H1 (cell line): ENCODE data around the gene TNFRSF1A. TPM values are rescaled to one million over a fixed set of nuclear protein-coding genes. Genes with fewer than 3 reads are reported as not detected.

Source experiments
- CTCF ChIA-PET: fragments of 300-600 bp; sonication (Branson Sonifier 250); formaldehyde crosslinking; loops from one replicate; lab custom pipeline; 2021; ENCODE audit not compliant: partially characterized antibody; lab: Charles Lee
- POLR2A ChIA-PET: fragments of 300-600 bp; sonication (Branson Sonifier 250); formaldehyde crosslinking; loops from one replicate; lab custom pipeline; 2021; ENCODE audit warnings: inconsistent platforms; ENCODE audit not compliant: partially characterized antibody; lab: Charles Lee
- DNase-seq, 2 experiments: peaks; one replicate each; pipeline versions ENCODE4 v3.0.0 to v3.0.0-alpha.2; 2010 to 2022; ENCODE audit warnings: low spot score in 2 of 2, low read depth in 1 of 2, mixed read lengths in 1 of 2
- FAIRE-seq: peaks from 2 replicates; lab custom pipeline; 2011; peaks lifted over from hg19 to GRCh38; lab: Jason Lieb, UNC
- H2AFZ ChIP-seq: 2 replicates; pipeline ENCODE4 v1.8.1; 2012; ENCODE audit warnings: low read length, inconsistent platforms
- H2AK5ac ChIP-seq: 2 replicates; pipeline ENCODE4 v1.6.1; 2013; ENCODE audit warnings: low read depth, low read length
- H2BK120ac ChIP-seq: replicated peaks from 2 replicates; pipeline ENCODE3; 2013; ENCODE audit warnings: low read depth, low read length, inconsistent platforms
- H2BK12ac ChIP-seq: 2 replicates; pipeline ENCODE4 v1.6.1; 2013; ENCODE audit warnings: low read depth, low read length
- H2BK15ac ChIP-seq: 2 replicates; pipeline ENCODE4 v1.6.1; 2013; ENCODE audit warnings: low read length
- H2BK20ac ChIP-seq: 2 replicates; pipeline ENCODE4 v1.6.1; 2013; ENCODE audit warnings: low read length
- H2BK5ac ChIP-seq: 2 replicates; pipeline ENCODE4 v1.6.1; 2013; ENCODE audit warnings: low read depth, low read length
- H3K14ac ChIP-seq: 2 replicates; pipeline ENCODE4 v1.6.1; 2013; ENCODE audit warnings: inconsistent platforms; ENCODE audit not compliant: insufficient read length
- H3K18ac ChIP-seq: 2 replicates; pipeline ENCODE4 v1.6.1; 2013; ENCODE audit warnings: low read length; ENCODE audit errors: extremely low read depth
- H3K23ac ChIP-seq: 2 replicates; pipeline ENCODE4 v1.6.1; 2013; ENCODE audit warnings: inconsistent platforms; ENCODE audit not compliant: insufficient read length
- H3K23me2 ChIP-seq: 2 replicates; pipeline ENCODE4 v1.6.1; 2013; ENCODE audit warnings: low read depth, low read length
- H3K27ac ChIP-seq: 2 replicates; pipeline ENCODE4 v1.6.1; 2011; ENCODE audit warnings: low read depth, low read length, inconsistent platforms
- H3K27me3 ChIP-seq, 4 experiments: replicated peaks in 1 of 4; 1 replicate in 1 of 4; 2 replicates in 3 of 4; pipeline versions ENCODE4 v1.6.1 to v1.8.1; 2011 to 2013; ENCODE audit warnings: low read length in 3 of 4, mild to moderate bottlenecking in 3 of 4, inconsistent platforms in 2 of 4, mixed read lengths in 2 of 4, moderate library complexity in 1 of 4; ENCODE audit not compliant: control insufficient read depth in 3 of 4, insufficient read depth in 3 of 4; ENCODE audit errors: extremely low read depth in 1 of 4
- H3K36me3 ChIP-seq, 4 experiments: 2 replicates each; pipeline versions ENCODE4 v1.6.1 to v1.8.1; 2011 to 2013; ENCODE audit warnings: mild to moderate bottlenecking in 4 of 4, low read length in 3 of 4, moderate library complexity in 2 of 4, control low read depth in 1 of 4, inconsistent platforms in 1 of 4; ENCODE audit not compliant: insufficient read depth in 4 of 4, control insufficient read depth in 2 of 4
- H3K4ac ChIP-seq: replicated peaks from 2 replicates; pipeline ENCODE3; 2013; ENCODE audit warnings: low read length, low read depth, mixed read lengths, inconsistent platforms; ENCODE audit not compliant: insufficient read length
- H3K4me1 ChIP-seq, 4 experiments: replicated peaks in 1 of 4; 1 replicate in 1 of 4; 2 replicates in 3 of 4; pipeline versions ENCODE4 v1.6.1 to v1.8.1; 2011 to 2013; ENCODE audit warnings: low read length in 3 of 4, inconsistent platforms in 2 of 4, mixed read lengths in 1 of 4; ENCODE audit not compliant: insufficient read depth in 4 of 4, control insufficient read depth in 3 of 4
- H3K4me2 ChIP-seq, 2 experiments: 2 replicates each; pipeline versions ENCODE4 v1.6.1 to v1.8.1; 2011 to 2013; ENCODE audit warnings: low read depth in 2 of 2, low read length in 2 of 2, control low read depth in 1 of 2, inconsistent platforms in 1 of 2, mild to moderate bottlenecking in 1 of 2; ENCODE audit not compliant: insufficient read depth in 1 of 2
- H3K4me3 ChIP-seq, 4 experiments: fragments of 200-600, 300-600 bp in 1 of 4; sonication (generic), shearing (Covaris generic), sonication (Bioruptor Twin) in 1 of 4; 2 replicates each; pipeline versions ENCODE4 v1.5.1 to v1.8.1; 2011 to 2016; ENCODE audit warnings: low read length in 4 of 4, low read depth in 3 of 4, control low read depth in 2 of 4, inconsistent platforms in 2 of 4, mild to moderate bottlenecking in 2 of 4, mixed read lengths in 1 of 4, moderate library complexity in 1 of 4; ENCODE audit not compliant: insufficient read depth in 2 of 4; ENCODE audit errors: extremely low read depth in 1 of 4
- H3K56ac ChIP-seq: replicated peaks from 2 replicates; pipeline ENCODE3; 2013; ENCODE audit warnings: low read depth, mild to moderate bottlenecking, mixed read lengths, low read length, inconsistent platforms; ENCODE audit not compliant: insufficient read length
- H3K79me1 ChIP-seq: 2 replicates; pipeline ENCODE4 v1.6.1; 2013; ENCODE audit warnings: low read depth, low read length, control low read depth
- H3K79me2 ChIP-seq, 2 experiments: 2 replicates each; pipeline versions ENCODE4 v1.6.1 to v1.8.1; 2012 to 2013; ENCODE audit warnings: low read length in 2 of 2, mild to moderate bottlenecking in 2 of 2, inconsistent platforms in 1 of 2; ENCODE audit not compliant: insufficient read depth in 2 of 2, control insufficient read depth in 1 of 2
- H3K9ac ChIP-seq, 4 experiments: replicated peaks in 1 of 4; 1 replicate in 1 of 4; 2 replicates in 3 of 4; pipeline versions ENCODE4 v1.6.1 to v1.8.1; 2011 to 2013; ENCODE audit warnings: low read depth in 3 of 4, low read length in 3 of 4, control low read depth in 2 of 4, mild to moderate bottlenecking in 2 of 4, moderate library complexity in 2 of 4, inconsistent platforms in 1 of 4; ENCODE audit errors: extremely low read depth in 1 of 4
- H3K9me3 ChIP-seq, 2 experiments: 2 replicates each; pipeline versions ENCODE4 v1.6.1 to v1.8.1; 2012 to 2013; ENCODE audit warnings: mild to moderate bottlenecking in 2 of 2, moderate library complexity in 2 of 2, control low read depth in 1 of 2, inconsistent platforms in 1 of 2, low read depth in 1 of 2, low read length in 1 of 2, mixed read lengths in 1 of 2; ENCODE audit not compliant: insufficient read depth in 2 of 2
- H4K20me1 ChIP-seq, 2 experiments: replicated peaks in 1 of 2; 2 replicates each; pipeline versions ENCODE3 to v1.8.1; 2011 to 2013; ENCODE audit warnings: inconsistent platforms in 2 of 2, low read length in 2 of 2, mild to moderate bottlenecking in 1 of 2; ENCODE audit not compliant: insufficient read depth in 2 of 2, control insufficient read depth in 1 of 2
- H4K5ac ChIP-seq: 2 replicates; pipeline ENCODE4 v1.6.1; 2013; ENCODE audit warnings: low read length, low read depth, mixed read lengths, inconsistent platforms; ENCODE audit not compliant: insufficient read length
- H4K8ac ChIP-seq: 2 replicates; pipeline ENCODE4 v1.8.0; 2013; ENCODE audit warnings: mild to moderate bottlenecking, moderate library complexity, low read length, inconsistent platforms; ENCODE audit not compliant: insufficient read depth; ENCODE audit errors: extremely low read depth
- H4K91ac ChIP-seq: replicated peaks from 2 replicates; pipeline ENCODE3; 2013; ENCODE audit warnings: low read length, mixed read lengths, inconsistent platforms; ENCODE audit not compliant: insufficient read length
- SIN3A ChIP-seq, 2 experiments: IDR thresholded peaks in 1 of 2; conservative IDR thresholded peaks in 1 of 2; 2 replicates each; pipeline ENCODE4 v1.6.1; 2011 to 2012; ENCODE audit warnings: low read length in 2 of 2, improper control_type of control experiment in 1 of 2, low read depth in 1 of 2, mild to moderate bottlenecking in 1 of 2
- TAF1 ChIP-seq: IDR thresholded peaks from 2 replicates; pipeline ENCODE4 v1.6.1; 2011; ENCODE audit warnings: mild to moderate bottlenecking, low read depth, low read length
- TAF7 ChIP-seq: optimal IDR thresholded peaks from 2 replicates; pipeline ENCODE3; 2011; ENCODE audit warnings: low read depth, mild to moderate bottlenecking, inconsistent platforms, low read length, moderate library complexity, borderline replicate concordance
- YY1 ChIP-seq: IDR thresholded peaks from 2 replicates; pipeline ENCODE4 v1.6.1; 2011; ENCODE audit warnings: low read depth, mild to moderate bottlenecking, low read length
- WGBS, 2 experiments: shearing (Covaris generic) in 1 of 2; methylation state at CpG; one replicate each; pipeline versions ENCODE4 v1.1.6 to v1.1.7; 2013 to 2015; ENCODE audit warnings: low lambda C conversion rate in 2 of 2, mixed read lengths in 2 of 2, inconsistent platforms in 1 of 2, low coverage in 1 of 2, missing lambda C conversion rate in 1 of 2; ENCODE audit not compliant: insufficient replicate concordance in 2 of 2, insufficient coverage in 1 of 2, insufficient read length in 1 of 2; ENCODE audit errors: extremely low coverage in 1 of 2, missing lambda C conversion rate in 1 of 2; 5-methylcytosine and 5-hydroxymethylcytosine counted together
- polyA plus RNA-seq, 7 experiments: library from polyadenylated mRNA; depleted of rRNA in 3 of 7; stranded (reverse) in 5 of 7; unstranded in 2 of 7; fragments of >200 nt in 5 of 7; fragments of 200-250 nt in 2 of 7; gene quantifications; 1 replicate in 5 of 7; 2 replicates in 1 of 7; 4 replicates in 1 of 7; pipeline versions ENCODE4 v1.2.1 to v1.2.3, GENCODE V29; 2011 to 2013; ENCODE audit warnings: missing spikeins in 2 of 7, mixed read lengths in 2 of 7
- total RNA-seq: library from RNA; stranded (reverse); fragmentation: NEBNext Ultra II Directional; extraction: Animal tissue kit (Norgen Biotek cat#: 25700); gene quantifications from 2 replicates; pipeline ENCODE4 v1.2.1, GENCODE V29; 2021

Gene TNFRSF1A
- total and polyA plus RNA-seq, 2 of the 8 experiments (the other 6 are each of a cell fraction or from before 2014, with no cell fraction given) = 28.7 to 42.1 TPM

DNA sequence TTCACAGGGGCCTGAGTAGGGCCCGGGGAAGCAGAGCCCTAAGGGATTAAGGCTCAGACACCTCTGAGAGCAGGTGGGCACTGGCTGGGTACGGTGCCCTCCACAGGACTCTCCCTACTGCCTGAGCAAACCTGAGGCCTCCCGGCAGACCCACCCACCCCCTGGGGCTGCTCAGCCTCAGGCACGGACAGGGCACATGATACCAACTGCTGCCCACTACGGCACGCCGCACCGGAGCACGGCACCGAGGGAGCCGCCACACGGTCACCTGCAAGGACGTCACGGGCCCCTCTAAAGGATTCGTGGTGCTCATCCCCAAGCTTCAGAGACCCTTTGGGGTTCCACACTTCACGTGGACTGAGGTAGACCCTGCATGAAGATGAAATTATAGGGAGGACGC lies 49.1 kb upstream of the TNFRSF1A start:
- Histone ChIP-seq H3K14ac (no peak overlapping the region), H2BK12ac (no peak overlapping the region), H2BK15ac (no peak overlapping the region), H4K91ac (no peak overlapping the region), H3K79me1 (no peaks in the 10 kb centered on the region), H3K23me2 (peaks cover 1% of the 10 kb centered on the region; the same call in 1 of the 2 replicates), H3K18ac (no peak overlapping the region), H3K27me3 (no peaks in the 10 kb centered on the region), H4K20me1 (no peaks in the 10 kb centered on the region), H3K9ac (no peak overlapping the region), H3K4ac (no peak overlapping the region), H3K4me2 (no peak overlapping the region), H3K4me3 (no peak overlapping the region), H4K8ac (no peak overlapping the region), H2AK5ac (no peak overlapping the region), H2BK5ac (no peak overlapping the region), H3K56ac (no peak overlapping the region), H3K27ac (no peak overlapping the region), H3K23ac (no peak overlapping the region), H2AFZ (no peak overlapping the region), H3K9me3 (no peaks in the 10 kb centered on the region), H3K36me3 (no peaks in the 10 kb centered on the region), H2BK120ac (no peak overlapping the region), H4K5ac (no peak overlapping the region), H2BK20ac (no peak overlapping the region), H3K4me1 (peaks cover 0 to 4% (median under 1%) of the 10 kb centered on the region in 4 experiments; a peak in 3 of 7 replicates), H3K79me2 (no peaks in the 10 kb centered on the region)
- no peak for FAIRE-seq
- TF ChIP-seq TAF7 = no peak
- no peak for TF ChIP-seq TAF1
- no peak for TF ChIP-seq YY1
- TF ChIP-seq SIN3A (conservative IDR thresholded peaks at IDR 0.05 in 1 of 2, IDR thresholded peaks at IDR 0.05 in 1 of 2; ENCODE audit: low read depth in 1 of 2, low read length in 2 of 2) = no peak
- 88% methylated on average over 17 of the region's 17 CpGs; no CpG with 5 or more reads in 1 of the 2 experiments for WGBS, 2 experiments
- no peak for DNase-seq
- CTCF ChIA-PET = interaction anchor here (1.1 to 1.5 kb wide), 3 partner anchors 36 to 65 kb away, joined by 3 to 7 read pairs (median 4); no protein-coding TSS in a partner anchor
- POLR2A ChIA-PET = interaction anchor here (1.2 to 6.0 kb wide), 3 partner anchors 9 to 69 kb away, joined by 3 to 36 read pairs (median 11); partner anchors contain the start of gene SCNN1A
